ENCODE data around the gene SEMA4D.

SEMA4D gene

DNA sequence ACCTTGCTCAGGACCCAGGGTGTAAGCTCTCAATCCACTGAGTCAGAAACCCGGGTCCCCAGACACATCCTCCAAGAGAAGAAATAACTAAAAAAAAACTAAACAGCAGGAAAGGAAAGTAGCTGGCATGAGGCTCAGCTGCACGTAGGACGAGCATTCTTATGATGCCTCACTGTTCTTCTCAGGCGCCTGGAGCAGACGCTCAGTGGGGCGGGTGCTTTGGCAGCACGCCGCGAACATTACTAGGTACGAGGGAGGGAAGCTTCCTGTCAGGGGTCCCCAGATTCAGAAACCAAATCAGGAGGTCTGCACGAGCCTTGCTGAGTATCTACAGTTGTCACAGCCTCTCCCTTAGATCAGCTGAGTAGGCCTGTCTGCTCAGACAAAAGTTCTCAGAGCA, 93.8 kb downstream of the SEMA4D start:
- DNase-seq: no peak

GRCh38 chr9:89402695-89403427, 95.1 kb downstream of the SEMA4D start:
- no peak for DNase-seq

DNA sequence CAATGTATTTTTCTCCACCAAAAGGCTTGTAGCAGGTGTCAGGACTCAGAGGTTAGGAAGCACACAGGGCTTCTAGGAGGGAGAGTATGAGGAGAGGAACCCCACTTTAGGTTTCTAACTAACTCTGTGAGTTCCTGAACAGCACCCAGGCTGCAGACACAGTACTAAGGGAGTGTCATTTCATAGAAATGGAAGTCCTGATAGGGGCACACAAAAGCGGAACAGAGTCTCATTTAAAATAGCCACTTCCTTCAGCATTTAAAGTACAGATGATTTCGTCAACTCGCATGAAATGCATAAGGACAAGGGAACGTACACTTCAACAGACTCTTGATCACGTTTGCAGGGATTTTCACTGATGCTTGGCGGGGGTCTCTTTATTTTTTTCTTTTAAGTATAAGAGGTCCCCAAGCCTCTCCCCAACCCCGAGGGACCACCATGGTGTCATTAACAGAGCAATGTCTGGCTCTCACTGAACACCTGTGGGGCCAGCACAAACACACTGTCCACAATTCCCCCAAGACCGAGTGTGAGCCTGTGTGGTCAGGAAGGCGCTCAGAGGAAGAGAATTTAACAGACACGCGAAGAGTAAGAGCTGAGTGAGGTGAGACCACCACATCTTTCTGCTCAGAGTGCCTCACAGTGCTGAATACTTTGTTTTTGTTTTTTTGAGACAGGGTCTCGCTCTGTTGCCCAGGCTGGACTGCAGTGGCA, 97.4 kb downstream of the SEMA4D start:
- no peak for DNase-seq

DNA sequence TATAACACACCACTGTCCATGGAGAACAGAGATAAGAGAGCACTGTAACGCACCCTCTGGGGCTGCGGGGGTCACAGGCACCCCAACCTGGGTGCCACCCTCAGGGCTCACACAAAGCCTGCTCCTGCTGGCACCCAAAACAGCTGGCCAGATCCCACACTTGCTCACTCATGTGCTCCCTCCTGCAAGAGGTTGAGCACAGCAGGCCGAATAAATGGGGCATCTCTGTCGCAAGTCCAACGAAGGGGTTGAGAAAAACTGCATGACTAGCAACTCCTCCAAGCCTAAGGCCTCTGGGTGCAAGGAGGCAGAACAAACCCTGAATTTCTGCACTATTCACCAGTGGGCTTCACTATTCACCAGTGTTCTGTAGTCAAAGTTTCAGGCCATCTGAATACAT, 99.3 kb downstream of the SEMA4D start:
- DNase-seq: no peak

DNA sequence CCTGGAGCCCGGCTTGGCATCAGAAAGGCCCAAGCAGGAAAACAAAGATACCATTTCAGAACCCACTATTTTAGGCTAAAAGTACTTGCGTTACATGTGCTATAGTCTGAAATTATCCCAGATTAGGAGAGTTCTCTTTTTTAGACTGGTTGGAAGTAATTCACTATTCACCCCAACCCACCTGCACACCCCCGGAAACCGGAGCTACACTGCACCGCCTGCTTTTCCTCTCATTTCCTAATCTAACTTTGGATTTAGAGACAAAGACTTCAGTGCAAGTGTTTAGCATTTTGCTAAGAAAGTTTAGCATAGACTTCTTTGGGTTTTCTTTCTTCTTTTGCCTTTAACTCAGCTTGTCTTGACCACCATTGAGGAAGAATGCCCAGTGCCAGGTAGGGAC, 100.4 kb downstream of the SEMA4D start:
- no peak for DNase-seq

DNA sequence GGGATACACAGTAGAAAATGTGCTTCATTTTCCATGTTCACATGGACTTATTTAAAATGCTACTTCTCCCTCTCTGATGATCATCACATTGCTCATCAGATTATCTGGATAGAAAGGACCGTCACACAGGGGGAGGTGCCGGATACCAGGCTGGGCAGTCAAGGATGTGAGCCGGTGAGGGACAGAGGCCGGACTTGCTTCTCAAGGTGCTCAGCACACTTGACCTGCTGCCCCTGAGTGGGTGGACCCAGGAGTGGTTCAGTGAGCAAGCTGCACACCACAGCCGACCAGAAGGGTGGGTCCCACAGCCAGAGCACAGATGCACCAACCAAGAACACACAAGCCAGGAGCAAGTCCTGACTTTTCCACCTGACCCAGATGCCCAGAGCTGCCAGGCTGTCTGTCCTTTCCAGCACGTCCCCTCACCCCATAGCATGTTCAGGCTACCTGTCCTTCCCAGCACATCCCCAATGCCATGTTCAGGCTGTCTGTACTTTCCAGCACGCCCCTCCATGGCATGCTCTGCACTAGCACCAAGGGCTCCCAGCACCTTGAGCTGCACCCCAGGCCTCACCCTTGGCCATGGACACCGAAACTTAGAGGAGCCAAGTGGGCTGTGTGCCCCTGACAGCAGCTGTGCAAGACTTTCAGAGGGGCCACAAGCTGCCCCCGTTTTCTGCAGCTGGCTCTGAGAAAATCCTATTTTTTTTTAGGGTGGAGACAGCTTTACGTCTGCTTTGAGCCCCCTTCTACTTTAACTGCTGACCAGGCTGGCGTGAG, 101.8 kb downstream of the SEMA4D start:
- DNase-seq: no peak

GRCh38 chr9:89394412-89394811, 103.5 kb downstream of the SEMA4D start:
- DNase-seq: no peak

- no peak for DNase-seq
These were observed 106.3 kb downstream of the SEMA4D start for GRCh38 chr9:89391585-89391984.

DNA sequence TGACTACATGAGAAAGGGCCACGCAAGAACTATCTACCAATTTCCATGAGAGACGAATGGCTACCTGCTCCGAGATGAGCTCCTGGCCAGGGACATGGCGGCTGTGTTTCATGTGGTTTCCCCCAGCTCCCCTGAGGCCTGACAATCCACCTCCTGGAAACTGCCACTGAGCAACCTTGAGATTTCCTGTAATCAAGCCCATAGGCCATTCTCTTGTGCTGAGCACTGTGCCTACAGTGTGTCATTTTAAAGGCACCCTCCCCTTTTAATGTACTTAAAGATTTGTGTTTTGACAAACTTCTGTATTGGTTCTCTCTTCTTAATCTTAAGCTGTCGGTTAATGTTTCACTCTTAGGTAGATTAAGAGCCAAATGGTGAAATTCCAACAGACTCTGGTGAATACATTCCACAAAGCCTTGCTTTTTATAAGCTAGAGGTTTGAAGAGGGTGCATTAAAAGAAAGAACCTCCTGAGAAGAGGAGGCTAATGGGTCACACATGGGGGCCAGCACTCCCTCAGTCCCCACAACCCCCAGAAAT, 107.3 kb downstream of the SEMA4D start:
- DNase-seq: no peak

GRCh38 chr9:89390068-89390555, 107.8 kb downstream of the SEMA4D start:
- DNase-seq: no peak

- DNase-seq: no peak
These were observed 109.1 kb downstream of the SEMA4D start for GRCh38 chr9:89388868-89389177.

- no peak for DNase-seq
These were observed 109.6 kb downstream of the SEMA4D start for GRCh38 chr9:89388084-89388867.

- DNase-seq: no peak
These were observed 110.6 kb downstream of the SEMA4D start for GRCh38 chr9:89387197-89387849.

DNA sequence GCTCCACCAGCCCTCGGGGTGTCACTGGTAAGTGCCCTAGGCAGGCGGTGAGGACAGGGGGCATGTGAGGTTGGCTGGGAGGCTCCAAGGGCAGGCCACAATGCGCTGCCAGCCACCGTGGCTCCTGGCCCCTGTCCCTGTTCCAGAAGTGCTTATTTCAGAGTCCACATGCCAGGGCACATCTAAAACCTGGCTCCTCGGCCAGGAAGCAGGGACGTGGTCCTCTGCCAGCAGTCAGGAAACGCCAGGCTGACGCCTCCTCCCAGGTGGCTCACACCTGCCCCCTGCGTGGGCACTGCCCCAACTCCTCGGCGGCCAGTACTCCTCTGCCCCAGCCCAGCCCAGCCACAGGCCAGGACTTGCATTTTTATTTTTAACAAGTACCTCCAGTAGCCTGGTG, 111.1 kb downstream of the SEMA4D start:
- no peak for DNase-seq

DNA sequence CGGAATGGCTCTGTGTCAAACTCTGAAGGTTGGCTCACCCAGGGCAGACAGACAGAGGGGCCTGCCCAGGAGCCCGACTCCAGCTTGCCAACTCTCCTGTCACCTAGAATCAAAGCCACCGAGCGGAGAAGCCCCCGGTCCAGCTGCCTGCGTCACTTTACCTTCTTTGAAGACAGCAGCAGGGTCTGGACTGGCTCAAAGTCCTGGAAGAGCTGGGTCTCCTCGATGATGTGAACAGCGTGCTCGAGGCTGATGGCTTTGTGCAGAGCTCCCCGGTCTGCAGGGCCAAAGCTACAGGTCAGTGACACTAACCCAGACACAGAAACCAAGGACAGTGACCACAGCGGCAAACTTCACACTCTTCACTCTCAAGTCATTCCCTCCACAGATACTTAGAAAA, 111.7 kb downstream of the SEMA4D start:
- no peak for DNase-seq

DNA sequence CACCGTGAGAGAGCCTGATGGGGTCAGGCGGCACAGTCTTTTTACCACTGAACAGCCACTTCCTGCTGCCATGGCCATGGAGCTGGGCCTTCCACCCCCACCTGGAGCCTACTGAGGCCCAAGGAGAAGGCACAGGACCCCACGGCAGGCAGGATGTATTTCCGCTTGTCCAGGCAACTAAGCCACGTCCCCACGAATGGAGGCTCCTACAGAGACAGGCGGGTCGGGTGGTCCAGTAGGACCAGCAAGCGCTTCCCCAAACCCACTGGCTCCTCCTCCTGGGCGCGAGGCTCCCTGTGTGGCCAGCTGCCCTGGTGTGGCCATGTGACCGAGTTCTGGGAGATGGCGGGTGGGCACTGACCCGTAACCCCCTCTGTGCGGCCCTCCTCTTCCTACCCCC, 113.1 kb downstream of the SEMA4D start:
- DNase-seq: no peak

DNA sequence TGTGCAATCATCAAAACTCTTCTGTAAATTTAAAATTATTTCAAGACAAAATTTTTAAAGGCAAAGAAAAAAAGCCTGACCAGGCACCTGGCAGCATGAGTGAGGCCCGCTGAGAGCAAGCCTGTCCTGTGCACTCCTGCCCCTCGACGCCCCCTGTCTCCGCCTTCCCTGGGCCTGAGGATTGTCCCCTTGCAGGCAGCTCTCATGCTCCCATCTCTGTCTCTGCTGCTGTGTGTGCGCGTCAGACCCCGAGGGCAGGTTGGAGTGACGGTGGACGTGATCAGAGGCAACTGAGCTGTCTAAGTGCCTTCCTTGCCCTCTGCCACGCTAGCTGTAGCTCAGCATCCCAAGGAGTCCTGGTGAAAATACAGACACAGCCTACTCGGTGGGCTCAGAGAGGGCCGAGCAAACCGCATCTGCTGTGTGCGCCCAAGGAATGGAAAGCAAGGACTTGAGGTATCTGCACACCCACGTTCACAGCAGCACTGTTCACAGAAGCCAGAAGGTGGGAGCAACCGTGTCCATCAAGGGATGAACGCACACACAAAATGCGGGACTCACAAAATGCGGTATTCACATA, 114.1 kb downstream of the SEMA4D start:
- no peak for DNase-seq

DNA sequence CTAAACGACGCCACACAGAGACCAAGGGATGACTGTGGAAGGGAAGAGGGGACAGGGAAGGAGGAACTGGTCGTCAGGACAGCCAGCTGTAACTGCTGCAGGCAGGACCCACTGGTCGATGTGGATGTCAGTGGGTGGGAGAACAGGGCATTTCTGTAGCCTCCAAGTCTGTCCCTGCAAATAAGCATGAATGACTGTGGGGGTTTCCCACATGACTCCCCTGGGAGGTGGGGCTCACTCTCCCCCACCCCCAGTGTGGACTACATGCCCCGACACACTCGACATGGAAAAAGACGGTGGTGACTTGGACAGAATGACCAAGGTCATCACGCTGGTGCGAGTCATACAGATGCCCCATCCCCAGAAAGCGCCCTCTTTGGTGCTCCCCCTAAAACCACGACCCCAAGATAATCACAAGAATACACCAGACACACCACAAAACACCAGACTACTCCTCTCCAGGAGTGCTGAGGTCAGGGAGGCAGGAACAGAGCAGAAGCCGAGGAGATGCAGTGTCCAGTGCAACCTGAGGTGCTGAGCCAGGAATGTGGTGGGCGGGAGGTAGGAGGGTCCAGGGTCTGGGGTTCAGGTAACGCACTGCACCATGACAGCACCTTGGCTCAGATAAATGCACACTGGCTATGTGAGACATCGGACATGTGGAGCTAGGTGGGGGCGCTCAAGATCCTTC, 114.7 kb downstream of the SEMA4D start:
- DNase-seq: no peak

DNA sequence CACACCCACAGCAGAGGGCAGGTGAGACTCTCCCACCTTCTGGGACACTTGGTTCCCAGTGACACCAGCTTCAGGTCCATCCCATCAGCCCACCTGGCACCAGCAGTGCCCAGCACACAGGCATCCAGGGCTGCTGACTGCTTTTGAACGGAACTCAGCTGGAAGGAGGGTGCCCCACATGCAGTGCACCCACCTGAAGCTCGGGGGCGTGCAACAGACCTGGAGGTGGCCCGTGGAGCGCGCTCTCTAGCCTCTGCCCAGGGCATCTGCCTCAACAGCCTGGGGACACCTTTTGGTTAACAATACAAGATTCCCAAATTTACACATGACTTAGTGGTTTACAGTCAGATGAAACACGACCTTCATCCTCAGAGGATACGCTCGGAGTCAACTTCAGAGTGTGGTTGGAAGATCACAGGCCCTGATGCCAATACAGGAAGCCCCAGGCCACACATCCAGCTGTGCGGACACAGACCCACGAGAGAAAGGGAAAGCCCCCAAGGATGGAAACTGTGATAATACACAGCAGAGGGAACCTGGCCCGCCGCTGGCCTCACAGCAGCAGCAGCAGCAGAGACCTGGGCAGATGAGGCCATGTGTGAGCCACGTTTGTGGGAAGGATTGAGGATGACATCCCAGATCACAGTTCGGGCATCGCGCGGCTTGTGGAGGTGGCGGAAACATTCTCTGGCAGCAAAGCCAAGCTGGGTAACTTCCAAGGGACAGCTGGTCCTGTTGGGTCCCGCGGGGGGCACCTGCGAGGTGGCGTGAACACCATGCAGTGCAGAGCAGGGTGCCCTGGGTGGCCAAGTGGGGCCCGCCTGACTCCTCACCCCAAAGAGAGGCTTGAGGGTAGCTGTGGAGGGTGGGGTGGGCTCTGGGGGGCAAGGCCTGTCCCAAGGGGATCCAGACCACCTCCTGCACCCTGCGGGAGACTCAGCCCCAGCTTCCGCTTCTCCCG, 115.6 kb downstream of the SEMA4D start:
- no peak for DNase-seq

- no peak for DNase-seq
These were observed 116.7 kb downstream of the SEMA4D start for GRCh38 chr9:89381308-89381609.
